HG02840 (cell line): ENCODE data around the gene SH3BP4.

ENCODE experiments used
- ATAC-seq: cut with Tn5 transposase; IDR thresholded peaks from one replicate; pipeline ENCODE4 v1.9.1; 2021; ENCODE audit warnings: mild to moderate bottlenecking, moderate library complexity, moderate number of reproducible peaks; ENCODE audit not compliant: unreplicated experiment, low FRiP score

SH3BP4 gene

DNA sequence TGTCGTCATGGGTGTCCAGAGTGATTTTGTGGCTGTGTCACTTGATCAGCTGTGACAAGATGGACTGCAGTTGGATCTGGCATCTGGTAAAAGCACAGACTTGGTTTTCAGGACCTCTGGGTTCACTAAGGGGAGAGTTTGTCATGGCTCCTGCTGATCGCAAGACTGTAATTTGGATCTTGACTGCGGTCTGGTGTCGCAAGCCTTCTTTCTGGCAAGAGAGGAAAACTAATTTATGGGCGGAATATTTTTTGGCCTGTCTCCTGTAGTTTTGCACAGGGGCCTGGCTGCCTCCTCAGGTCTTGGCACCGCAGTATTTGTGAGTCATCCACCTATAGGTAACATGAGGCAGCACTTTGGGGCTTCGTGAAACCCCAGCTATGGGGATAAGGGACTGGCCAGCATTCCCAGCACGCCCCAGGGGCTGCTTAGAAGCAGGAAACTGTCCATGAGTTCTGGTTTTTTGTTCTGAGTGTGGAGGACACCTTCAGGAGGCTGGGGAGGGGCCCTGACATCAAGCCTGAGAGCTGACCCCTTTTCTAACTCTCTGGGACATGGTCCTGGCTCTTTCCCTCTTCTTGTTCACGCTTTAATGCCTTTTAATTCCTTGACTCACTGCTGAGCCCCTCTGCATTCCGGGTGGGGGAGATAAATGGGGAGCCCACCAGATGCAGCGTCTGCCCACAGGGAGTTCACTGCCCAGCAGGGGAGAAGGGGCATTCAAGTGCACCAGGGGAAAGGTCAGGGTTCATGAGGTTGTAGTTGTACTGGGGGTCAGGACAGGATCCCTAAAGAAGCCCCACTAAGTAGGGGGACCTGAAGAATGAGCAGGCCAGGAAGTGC lies 12.2 kb downstream of the SH3BP4 start:
- ATAC-seq, result no peak

DNA sequence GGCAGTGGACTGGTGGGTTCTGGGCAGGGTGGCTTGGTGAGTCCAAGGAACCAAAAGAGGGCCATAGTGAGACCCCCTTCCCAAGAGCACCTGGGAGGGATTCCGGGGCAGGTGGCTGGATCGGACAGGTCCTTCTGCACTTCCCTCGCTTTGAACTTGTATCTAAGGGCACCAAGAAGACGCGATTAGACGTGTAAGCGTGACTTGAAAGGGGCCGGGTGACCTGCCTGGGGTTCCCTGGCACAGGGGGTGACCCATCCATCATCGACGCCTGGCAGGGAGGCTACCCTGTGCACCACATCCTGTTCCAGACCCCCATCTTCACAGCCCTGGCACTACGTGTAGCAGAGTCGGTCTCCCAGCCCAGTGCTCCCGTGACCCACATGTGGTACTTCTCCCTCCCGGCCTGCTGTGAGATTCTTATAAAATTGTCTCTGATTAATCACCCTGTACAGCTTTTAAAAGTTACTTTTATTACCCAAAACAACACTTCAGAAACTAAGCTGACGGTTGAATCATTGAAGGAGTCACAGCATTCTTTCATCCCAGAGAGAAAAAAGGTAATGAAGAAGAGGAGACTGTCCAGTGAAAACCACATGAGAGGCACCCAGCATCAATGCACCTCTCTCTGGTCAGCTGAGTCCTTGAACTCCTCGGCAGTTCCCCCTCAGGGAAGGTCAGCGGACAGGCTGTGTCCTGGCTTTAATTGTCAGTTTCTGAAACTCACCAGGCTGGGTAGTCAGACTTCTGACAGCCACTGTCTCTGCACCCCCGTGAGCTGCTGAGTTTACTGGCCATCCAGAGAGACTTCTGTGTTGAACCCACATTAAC lies 13.0 kb downstream of the SH3BP4 start:
- no peak for ATAC-seq

DNA sequence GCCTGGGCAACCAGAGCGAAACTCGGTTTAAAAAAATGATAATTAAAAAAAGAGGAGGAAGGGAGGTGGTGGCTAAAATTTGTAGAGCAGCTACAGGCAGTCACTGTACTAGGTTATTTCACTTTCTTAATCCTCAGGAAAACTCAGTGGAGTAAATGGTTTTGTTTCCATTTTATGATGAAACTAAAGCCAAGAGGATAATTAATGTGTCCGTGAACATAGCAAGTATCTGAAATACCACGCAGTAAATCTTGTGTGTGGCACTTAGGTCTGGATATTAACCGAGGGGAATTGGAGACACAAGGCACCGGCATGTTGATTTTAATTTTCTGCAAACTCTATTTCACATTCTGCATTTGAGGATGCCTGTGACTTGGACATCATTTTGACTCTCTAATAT lies 14.5 kb downstream of the SH3BP4 start:
- no peak for ATAC-seq

DNA sequence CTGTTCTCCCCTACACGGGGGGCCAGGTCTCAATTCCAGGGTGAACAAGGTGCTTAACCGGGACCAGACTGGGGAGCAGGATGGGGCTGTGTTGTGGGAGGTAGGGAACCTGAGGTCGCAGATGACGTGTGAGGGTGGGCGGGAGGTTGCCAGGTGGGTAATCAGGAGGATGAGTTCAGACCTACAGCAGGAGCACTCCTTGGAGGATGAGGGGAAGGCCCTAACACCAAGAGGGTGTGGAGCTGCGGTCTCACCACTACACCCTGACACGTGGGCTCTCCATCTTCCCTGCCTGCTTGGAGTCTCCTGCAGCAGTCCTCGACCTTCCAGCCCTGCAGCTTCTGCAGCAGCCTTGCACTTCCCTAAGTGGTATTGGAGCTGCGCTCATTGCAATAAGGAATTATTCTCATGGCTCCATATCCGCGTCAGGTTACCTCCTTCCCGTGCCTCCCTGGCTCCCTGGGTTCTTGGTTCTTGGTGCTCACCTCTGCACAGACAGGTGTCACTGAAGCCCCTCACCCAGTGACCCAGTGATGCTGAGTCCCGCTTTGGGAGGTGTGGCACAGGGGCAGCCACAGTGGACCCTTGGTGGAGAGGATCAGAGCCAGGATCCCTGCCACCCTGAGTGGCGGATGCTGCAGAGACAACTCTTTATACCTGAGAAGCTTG lies 15.5 kb downstream of the SH3BP4 start:
- no peak for ATAC-seq

DNA sequence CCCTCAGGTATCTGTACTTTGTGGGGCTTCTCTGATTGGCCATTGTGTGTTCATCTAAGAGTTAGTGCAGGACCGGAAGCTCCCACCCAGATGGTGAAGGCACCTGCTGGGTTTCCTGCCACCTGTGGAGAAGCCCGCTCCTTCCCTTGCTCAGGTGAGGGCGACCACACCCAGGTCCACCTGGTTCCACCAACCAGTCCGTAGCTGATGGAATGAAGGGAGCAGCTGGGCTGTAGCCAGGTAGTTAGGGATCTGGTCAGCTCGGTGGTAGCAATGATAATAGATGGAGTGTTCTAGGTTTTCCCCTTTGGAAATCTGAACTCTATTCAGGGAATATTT lies 16.0 kb downstream of the SH3BP4 start:
- no peak for ATAC-seq

DNA sequence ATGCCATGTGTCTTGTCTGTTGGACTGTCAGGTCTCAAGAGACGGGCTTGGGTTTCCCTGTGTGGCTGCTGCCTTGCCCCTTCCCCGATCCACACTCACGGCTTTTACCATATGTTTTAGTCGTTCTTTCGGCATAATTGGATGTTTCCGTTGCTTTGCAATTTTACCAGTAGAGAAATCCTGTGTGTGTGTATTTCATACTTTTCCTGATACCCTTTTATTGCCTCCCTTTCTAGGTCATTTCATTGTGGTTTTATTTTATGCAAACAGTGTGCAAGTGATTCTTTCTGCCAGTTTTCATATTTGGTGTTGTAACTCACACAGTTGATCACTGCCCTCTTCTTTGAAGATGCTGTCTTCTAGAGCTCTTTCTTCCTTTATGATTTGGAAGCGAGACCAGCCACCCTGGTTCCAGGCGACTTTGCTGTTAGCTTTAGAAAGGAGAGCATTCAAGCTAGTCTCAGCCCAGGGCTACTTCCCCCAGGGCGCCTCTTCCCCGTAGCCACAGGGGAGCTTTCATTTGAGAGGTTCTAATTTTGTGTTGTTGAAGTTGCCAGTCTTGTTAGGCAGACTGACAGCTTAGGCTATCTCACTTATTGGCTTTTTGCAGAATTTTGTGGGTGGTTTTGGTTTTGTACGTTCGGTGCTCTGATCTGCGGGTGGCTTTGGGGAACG lies 17.0 kb downstream of the SH3BP4 start:
- ATAC-seq, result no peak

DNA sequence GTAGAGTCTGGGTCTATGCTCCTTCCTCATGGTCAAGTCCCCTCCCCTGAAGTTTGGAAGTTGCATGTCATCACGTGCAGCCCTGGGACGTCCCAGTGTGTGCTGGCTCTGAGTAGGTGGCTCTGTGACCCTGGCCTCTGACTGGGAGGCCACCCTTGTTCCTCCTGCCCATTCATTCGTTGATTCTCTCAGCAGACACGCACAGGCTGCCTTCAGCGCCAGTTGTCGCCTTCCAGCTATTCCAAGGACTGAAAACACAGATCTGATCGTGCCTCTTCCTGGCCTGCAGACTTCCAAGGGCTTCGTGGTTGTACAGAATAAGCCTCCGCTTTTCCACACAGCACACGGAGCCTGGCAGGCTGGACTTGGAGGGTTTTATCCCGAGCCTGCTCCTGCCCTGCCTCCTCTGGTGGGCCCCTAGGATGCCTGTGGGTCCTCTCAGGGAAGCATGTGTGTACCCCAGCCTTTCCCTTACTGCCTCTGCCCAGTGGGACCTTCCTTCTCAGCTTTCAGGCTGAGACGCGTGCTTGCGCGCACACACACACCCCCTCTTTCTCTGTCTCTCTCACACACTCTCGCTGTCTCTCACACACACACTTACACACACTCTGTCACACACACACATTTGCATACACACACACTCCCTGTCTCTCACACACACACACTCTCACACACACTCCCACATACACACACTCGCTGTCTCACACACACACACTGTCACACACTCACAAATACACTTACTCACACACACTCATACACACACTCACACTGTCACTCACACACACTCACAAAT lies 17.7 kb downstream of the SH3BP4 start:
- ATAC-seq, result no peak

DNA sequence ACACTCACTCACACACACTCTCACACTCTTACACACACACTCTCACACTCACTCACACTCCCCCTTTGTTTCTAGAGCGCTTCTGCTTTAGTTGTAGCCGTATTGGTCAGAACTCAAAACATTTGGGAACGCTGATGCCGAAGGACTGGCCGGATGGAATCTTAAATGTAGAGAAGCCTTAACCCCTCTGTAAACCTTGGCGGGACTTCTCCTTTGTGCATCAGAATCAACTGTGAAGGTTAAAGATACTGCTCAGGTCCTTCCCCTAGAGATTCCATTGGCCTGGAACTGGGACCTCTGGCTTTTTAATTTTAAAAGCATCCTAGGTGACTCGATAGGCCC lies 18.3 kb downstream of the SH3BP4 start:
- no peak for ATAC-seq

DNA sequence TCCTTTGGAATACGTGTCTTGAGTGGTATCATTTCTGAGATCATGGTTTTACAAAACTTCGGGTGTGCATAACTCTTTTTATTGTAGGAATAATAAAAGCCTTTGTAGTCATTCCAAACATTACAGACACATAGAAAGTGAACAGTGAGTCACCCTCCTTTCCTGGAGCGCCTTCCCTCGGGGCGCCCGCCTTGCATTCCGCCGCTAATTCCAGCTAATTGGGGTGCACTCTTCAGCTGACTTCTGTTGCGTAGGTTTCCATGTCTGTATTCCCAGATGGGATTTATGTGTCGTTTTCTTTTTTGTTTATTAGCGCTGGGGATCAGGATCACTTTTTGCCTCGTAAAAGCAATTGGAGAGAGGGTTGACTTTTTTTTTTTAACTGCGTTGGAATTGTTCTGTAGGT lies 18.7 kb downstream of the SH3BP4 start:
- no peak for ATAC-seq

DNA sequence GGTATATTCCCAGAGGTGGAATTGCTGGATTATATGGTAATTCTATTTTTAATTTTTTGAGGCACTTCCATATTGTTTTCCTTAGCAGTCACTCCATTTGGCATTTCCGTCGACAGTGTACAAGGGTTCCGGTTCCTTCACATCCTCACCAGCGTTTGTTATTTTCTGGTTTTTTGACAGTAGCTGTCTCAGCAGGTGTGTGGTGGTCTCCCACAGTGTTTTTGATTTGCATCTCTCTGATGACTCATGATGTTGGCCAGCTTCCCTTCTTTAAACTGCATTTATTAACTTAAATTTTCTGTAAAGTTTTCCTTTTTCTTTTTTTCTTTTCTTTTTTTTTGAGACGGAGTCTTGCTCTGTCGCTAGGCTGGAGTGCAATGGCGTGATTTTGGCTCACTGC lies 19.7 kb downstream of the SH3BP4 start:
- ATAC-seq, result no peak

DNA sequence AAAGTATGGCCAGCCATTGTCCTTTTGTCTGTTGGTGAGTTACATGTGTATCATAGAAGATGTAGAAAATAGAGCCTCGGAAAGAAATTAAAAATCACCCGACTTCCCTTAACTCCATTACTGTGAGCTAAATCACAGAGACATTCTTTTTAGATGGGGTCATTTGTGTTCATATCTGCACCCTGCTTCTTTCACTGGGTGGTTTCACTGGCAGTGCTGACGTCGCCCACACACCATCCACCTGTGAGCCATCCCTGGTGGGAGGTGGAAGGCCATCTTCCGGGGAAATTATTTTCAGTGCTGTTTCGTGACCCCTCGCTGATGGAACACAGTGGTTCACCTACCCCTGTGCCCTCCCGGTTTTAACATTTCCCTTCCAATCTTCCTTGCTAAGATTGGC lies 21.2 kb downstream of the SH3BP4 start:
- no peak for ATAC-seq

DNA sequence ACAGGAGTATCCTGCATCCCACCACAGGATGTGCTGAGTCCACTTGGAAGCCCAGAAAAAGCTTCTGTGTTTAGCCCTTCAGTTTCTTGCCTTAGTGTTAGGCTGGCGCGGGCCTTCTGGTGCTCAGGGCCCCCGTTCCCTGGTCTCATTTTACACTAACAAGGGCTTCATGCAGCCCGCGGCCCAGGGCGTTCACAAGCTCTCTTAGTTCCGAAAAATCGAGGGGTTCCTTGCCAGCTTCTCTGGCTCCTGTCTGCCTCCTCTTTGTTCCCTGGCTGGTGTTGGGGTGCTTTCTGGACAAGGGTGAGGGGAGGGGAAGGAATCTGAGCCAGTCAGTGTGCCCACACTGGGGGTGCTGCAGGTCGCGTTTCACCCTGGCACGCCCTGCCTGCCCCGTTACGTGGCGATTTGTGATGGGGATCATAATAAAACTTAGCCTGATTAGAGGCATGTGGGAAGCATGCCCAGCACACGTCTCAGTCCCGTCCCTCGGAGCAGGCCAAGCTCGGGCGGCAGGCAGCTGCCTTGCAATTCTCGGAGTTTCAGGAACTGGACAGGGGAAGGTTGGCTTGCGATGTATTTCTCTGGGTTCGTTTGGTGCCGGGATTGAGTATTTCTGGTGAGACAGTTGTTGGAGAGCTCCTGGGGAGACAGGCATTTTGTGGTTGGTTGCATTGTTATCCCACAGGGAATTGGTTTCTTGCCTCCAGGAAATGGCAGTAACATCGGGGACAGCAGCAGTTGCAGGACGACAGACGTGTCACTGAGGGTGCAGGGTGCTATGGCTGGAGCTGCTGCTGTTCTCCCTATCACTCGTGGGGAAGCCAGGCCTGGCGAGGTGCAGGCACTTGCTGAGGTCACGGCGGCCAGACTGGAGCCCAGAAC lies 22.9 kb downstream of the SH3BP4 start:
- no peak for ATAC-seq

DNA sequence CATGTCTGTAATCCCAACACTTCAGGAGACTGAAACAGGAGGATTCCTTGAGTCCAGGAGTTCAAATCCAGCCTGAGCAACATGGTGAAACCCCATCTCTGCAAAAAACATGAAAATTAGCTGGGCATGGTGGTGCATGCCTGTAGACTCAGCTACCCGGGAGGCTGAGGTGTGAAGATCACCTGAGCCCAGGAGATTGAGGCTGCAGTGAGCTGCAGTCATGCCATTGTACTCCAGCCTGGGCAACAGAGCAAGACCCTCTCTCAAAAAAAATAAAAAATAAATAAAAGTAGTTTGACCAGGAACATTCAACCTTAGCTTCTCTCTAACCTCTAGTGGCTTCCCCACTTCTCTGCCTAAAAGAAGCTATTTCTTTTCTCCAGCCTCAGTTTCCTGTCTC lies 23.8 kb downstream of the SH3BP4 start:
- ATAC-seq, result no peak

DNA sequence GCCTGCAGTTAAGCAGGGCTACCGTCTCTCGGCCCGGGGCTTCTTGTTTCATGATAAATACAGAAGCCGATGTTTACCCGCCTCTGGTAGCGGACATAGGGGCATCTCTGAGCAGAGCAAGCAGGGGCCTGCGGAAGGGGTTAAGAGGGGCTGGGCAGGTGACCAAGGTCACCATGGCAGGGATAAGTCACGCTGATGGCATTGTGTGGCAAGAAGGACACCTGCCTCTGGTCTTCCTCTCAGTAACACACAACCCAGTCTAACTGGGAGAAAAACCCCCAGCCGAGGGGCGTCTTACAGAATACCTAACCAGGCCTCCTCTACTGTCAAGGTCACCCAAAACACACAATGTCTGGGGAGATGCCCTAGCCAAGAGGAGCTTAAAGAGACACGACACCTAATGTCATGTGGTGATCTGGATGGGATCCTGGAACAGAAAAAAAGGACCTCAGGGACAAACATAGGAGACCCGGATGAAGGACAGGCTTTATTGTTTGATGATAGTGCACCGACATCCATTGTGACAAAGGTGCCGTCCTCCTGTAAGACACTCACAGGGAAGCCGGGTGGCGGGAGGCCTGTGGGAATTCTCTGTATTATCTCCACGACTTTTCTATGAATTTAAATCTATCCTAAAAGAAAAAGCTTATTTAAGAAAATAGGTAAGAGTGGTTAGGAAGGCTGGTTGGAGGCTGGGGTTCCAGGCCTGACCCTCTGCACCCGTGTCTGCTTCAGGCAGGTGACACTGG lies 24.8 kb downstream of the SH3BP4 start:
- ATAC-seq, result no peak

DNA sequence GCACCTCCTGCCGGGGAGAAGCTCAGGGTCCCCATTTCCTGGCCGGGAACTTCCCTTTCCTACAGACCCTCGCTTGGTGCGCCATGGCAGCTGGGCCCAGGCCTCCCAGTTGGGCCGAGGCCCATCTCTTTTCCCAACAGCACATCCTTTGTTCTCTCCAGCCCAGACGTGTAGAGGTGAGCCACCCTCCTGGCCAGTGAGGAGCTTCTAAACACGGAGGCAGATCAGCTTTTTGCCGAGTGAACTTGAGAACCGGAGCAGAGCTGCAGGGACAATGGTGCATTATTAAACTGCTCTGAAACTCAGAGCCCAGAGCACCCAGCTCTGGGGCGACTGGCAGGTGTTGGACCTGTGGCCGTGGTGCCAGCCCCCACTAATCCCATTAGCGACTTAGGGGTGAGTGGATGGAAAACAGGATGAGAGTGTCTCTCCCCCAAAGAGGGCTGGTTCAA lies 25.4 kb downstream of the SH3BP4 start:
- ATAC-seq, result no peak

DNA sequence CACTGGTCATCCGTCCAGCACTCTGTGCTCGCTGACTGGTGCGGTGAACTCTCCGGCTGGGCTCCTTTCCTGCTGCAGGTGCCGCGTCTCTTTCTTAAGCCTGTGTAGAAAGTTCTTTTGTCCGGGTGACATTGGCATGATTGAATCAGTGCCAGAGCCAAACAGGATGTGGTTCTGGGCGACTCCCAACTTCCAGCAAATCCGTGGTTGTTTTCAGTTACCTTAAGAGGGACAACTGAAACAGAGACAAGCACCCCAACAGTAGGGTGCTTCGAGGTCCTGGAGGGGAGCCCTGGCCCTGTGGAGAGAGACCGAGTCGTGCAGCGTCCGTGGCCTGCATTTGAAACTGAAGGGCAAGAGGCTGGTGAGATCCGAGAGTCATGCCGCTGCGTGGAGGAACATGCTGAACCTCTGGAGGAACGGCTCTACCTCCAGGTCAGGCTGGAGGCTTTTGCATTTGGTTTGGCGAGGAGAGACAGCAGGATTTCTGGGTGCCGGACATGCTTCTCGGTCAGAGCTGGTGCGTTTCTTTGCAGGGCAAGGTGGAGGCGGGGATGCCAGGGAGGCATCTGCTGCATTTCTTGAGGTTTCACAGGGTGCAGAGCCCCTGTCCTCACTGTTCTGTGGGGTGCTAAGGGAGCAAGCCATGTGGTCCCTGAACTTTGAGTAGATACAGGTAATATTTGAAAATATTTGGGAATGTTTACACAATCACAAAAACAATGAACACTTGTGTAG lies 26.8 kb downstream of the SH3BP4 start:
- ATAC-seq, result no peak

DNA sequence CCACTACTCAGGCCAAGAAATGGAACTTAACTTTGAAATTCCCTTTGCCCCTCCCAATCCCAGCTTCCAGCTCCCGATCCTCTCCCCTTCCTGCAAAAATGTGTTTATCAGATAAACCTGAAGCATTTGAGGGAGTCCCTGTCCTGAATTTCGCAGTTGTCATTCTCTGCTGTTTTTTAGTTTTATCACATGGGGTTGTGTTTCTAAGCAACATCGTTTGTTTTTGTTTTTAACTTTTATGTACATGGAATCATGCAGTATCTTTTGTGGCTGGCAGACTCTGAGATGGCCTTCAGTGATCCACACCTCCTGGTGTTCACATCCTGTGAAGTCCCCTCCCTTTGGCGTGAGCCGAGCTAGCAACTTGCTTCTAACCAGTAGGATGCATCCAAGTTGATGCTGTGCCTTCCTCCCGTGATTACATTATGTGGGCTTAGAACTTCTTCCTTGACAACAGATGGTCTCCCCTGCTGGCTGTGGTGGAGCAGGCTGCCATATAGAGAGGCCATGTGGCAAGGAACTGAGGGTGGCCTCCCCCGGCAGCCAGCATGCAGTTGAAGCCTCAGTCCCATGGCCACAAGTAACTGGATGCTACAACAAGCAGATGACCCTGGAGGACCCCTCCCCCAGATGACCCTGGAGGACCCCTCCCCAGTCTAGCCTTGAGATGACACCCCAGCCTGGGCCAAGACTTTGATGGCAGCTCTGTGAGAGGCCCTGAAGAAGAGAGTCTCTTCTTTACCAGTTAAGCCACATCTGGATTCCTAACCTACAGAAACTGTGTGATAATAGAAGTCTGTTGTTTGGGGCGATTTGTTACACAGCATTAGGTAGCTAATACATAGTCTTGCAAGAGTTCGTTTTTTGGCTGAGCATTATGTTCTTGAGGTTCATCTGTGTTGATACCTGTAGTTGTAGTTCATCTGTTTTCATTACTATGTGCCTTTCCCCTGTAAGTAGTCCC lies 27.7 kb downstream of the SH3BP4 start:
- no peak for ATAC-seq
